HG03095 (cell line): ENCODE data around the gene ANKS3.
"Not testable (repeated sequence)": the region's sequence is repeated elsewhere in the genome, so short reads cannot be mapped to it uniquely, and the experiment has no call there.

ENCODE experiments used
- ATAC-seq: cut with Tn5 transposase; IDR thresholded peaks from one replicate; pipeline ENCODE4 v1.9.1; 2021; ENCODE audit warnings: moderate library complexity; ENCODE audit not compliant: unreplicated experiment

Gene ANKS3

DNA sequence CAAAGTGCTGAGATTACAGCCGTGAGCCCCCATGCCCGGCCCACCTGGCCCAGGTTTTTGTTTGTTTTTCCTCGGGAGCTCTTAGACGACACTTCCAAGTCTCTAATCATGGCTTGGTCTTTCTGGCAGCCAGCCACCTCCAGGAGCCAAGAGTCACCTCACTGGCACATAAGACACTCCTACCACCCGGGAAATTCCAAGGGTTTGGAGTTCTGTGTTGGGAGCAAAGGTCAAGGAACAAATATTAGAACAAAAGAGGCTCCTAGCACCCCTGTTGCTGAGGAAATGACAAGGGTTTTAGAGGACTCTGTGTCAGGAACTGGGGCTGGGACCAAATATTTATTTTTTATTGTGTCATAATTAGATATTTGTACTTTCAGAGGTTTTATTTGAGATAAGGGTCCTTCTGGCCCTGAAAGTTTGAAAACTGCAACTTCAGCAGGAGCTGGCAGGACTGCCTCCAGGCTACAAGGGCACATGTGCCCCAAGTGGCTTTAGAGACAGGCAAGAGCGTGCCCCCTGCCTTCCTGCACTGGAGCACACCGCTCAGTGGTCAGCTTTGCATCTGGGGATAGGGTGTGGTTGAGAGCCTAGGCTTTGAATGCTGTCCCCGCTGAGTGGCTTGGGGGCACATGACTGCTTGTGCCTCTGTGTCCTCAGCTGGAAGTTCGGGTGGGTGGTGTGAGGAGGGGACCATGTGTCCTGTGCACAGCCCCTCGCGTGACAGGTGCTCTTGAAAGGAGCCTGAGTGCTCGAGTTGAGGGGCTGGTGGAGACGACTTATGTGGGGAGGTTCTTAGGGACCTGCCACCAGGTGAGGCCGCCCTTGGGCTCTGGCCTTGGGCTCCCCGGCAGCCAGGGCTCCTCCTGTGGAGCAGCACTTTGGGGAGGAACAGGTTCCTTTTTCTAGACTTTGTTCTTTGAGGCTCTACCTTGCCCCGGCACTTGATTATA is 79.8 kb downstream of the ANKS3 start:
- ATAC-seq, result no peak

DNA sequence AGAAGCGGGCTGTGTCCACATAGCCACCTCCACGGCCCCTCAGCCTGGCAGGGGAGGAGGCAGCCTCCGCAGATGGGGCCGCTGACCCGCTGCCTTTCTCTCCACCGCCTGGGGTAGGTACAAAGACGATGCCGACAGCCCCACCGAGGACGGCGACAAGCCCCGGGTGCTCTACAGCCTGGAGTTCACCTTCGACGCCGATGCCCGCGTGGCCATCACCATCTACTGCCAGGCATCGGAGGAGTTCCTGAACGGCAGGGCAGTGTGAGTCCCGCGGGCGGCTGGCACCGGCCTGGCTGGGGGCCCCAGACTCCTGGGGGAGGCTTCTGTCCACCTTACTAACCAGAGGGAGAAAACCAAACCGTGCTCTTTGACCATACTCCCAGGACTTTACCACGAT is 81.5 kb downstream of the ANKS3 start:
- ATAC-seq, result no peak

GRCh38 chr16:4651827-4652226 is 82.2 kb downstream of the ANKS3 start:
- no peak for ATAC-seq

DNA sequence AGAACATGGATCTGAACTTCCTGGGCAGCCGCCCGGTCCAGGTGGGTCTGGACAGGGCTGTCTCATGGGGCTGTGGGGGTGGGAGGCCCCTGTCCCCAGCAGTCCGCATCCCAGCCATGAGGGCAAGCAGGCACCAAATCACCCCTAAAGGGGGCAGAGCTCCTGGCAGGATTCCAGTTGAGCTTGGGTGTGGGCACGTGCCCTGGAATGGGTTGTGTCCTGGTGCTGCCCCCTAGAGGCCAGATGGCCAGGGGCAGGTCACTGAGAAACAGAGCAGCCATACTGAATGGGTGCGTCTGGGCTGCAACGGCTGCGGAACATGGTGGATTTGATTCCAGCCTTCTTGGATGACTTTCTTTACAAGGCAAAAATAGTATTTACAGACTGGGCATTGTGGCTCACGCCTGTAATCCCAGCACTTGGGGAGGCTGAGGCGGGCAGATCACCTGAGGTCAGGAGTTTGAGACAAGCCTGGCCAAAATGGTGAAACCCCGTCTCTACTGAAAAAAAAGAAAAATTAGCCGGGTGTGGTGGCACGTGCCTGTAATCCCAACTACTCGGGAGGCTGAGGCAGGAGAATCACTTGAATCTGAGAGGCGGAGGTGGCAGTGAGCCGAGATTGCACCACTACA is 83.5 kb downstream of the ANKS3 start:
- ATAC-seq, result not testable (repeated sequence)

GRCh38 chr16:4649744-4650442 is 84.2 kb downstream of the ANKS3 start:
- ATAC-seq, result no peak

- ATAC-seq, result no peak
These were observed 85.2 kb downstream of the ANKS3 start for GRCh38 chr16:4648917-4649316.

- no peak for ATAC-seq
These were observed 86.5 kb downstream of the ANKS3 start for GRCh38 chr16:4647644-4647980.

- ATAC-seq, result no peak
These were observed 87.1 kb downstream of the ANKS3 start for GRCh38 chr16:4646773-4647643.
